HepG2 (cell line): ENCODE data around the gene GBA2.

Source experiments
- MBD4 ChIP-seq: IDR thresholded peaks from 2 replicates; pipeline ENCODE4 v1.6.1; 2012; ENCODE audit warnings: low read length, inconsistent platforms, borderline replicate concordance
- POGK ChIP-seq: sonication (generic); formaldehyde crosslinking; conservative IDR thresholded peaks from 2 replicates; pipeline ENCODE4 v1.8.0; 2022; ENCODE audit warnings: mild to moderate bottlenecking, moderate library complexity, missing genetic modification reagents
- POLR2A ChIP-seq, 2 experiments: IDR thresholded peaks; 2 replicates each; pipeline ENCODE4 v1.6.1; 2011; ENCODE audit warnings: low read depth in 2 of 2, low read length in 2 of 2, mild to moderate bottlenecking in 1 of 2, moderate library complexity in 1 of 2; ENCODE audit not compliant: insufficient read depth in 1 of 2
- RAD21 ChIP-seq: fragments of 450-650 bp; formaldehyde crosslinking; IDR thresholded peaks from 2 replicates; pipeline ENCODE4 v1.5.0; 2020; ENCODE audit warnings: mild to moderate bottlenecking
- TFE3 ChIP-seq: IDR thresholded peaks from 2 replicates; pipeline ENCODE4 v1.6.1; 2016
- ZBTB8A ChIP-seq: sonication (generic); formaldehyde crosslinking; IDR thresholded peaks from 2 replicates; pipeline ENCODE4 v1.4.0; 2020; ENCODE audit warnings: mild to moderate bottlenecking, low read depth, missing genetic modification reagents, borderline replicate concordance
- ZNF382 ChIP-seq: sonication (generic); formaldehyde crosslinking; IDR thresholded peaks from 2 replicates; pipeline ENCODE4 v1.5.0; 2020; ENCODE audit warnings: missing genetic modification reagents, mild to moderate bottlenecking, borderline replicate concordance

- TF ChIP-seq RAD21 (CRISPR knock-in tag), result no peak
- no peak for TF ChIP-seq POLR2A (IDR thresholded peaks at IDR 0.05; ENCODE audit: insufficient read depth in 1 of 2, low read depth in 2 of 2, low read length in 2 of 2)
- TF ChIP-seq ZBTB8A (CRISPR knock-in tag), result no peak
- no peak for TF ChIP-seq TFE3 (CRISPR knock-in tag)
- no peak for TF ChIP-seq POGK (CRISPR knock-in tag)
- no peak for TF ChIP-seq ZNF382
- TF ChIP-seq MBD4, result no peak
Measured at GRCh38 chr9:35771943-35772342, 22.9 kb upstream of the GBA2 start.
